ENCODE data around the gene FAM227A. TPM values are rescaled to one million over a fixed set of nuclear protein-coding genes. Genes with fewer than 3 reads are reported as not detected.

FAM227A gene
- total and polyA plus RNA-seq, 4 experiments from 2014 or later, result 0.44 TPM; not detected in 3

DNA sequence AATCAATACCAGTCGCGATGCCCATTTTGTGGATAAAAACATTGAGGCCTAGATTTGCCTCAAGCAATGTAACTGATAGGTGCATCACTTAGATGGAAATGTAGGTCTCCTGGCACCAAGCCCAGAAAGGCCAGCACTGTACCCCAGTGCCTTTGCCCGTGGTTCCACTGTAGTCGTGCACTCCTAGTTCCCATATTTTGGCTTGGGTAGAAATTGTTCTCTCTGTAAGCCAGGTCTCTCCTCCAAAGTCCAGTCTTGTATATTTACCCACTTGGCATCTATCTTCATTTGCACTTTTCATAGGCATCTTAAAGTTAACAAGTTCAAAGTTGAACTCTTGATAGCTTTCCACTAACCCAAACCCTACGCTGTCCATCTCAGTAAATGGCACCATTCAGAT is 44.6 kb downstream of the FAM227A start:
- Mint-ChIP-seq H3K4me3 (no peak overlapping the region), H3K36me3 (no peaks in the 10 kb centered on the region), H3K27ac (no peak overlapping the region), H3K27me3 (peaks cover 9 to 12% of the 10 kb centered on the region in 2 donors), H3K4me1 (no peaks in the 10 kb centered on the region), H3K9me3 (peaks cover 0 to 2% (median under 1%) of the 10 kb centered on the region in 8 donors)
- Histone ChIP-seq H3K4me3 (ENCODE audit: low read length in 2 of 2) (no peak overlapping the region), H3K27ac (ENCODE audit: low read depth, low read length) (no peak overlapping the region), H3K9me3 (ENCODE audit: control insufficient read depth in 1 of 2, low read length in 2 of 2) (no peaks in the 10 kb centered on the region), H3K36me3 (ENCODE audit: insufficient read depth, low read length) (no peaks in the 10 kb centered on the region), H3K27me3 (ENCODE audit: insufficient read depth, low read length) (no peaks in the 10 kb centered on the region), H3K4me1 (ENCODE audit: insufficient read depth, low read length) (no peaks in the 10 kb centered on the region)
- ChIA-PET CTCF (ENCODE audit: partially characterized antibody) (no interaction called here), POLR2A (ENCODE audit: partially characterized antibody) (no interaction called here)
- intact Hi-C loops (cut with micrococcal nuclease), result no loop called here
- DNase-seq, result no peak

DNA sequence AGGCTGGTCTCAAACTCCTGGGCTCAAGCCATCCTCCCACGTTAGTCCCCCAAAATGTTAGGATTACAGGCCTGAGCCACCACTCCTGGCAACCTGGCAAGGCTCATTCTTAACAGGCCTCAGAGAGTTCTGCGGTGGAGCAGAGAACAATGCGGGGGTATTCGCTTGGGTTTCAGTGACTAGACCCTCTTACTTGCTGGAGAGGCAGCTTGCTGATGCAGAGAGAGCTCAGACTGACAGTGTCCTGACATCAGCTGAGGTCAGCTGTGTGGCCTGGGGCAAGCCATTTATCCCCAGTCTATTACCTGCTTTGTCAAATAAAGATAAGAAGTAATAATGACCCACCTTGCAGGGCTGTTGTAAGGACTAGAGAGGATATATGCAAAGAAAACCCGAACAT is 46.0 kb downstream of the FAM227A start:
- intact Hi-C loops (cut with micrococcal nuclease), result no loop called here
- Mint-ChIP-seq H3K36me3 (no peaks in the 10 kb centered on the region), H3K9me3 (no peaks in the 10 kb centered on the region), H3K4me3 (no peak overlapping the region), H3K27ac (no peak overlapping the region), H3K27me3 (peaks cover 6% of the 10 kb centered on the region in 2 donors), H3K4me1 (no peaks in the 10 kb centered on the region)
- CTCF ChIA-PET (ENCODE audit: partially characterized antibody), result no interaction called here
- Histone ChIP-seq H3K9me3 (ENCODE audit: control insufficient read depth in 1 of 2, low read length in 2 of 2) (no peaks in the 10 kb centered on the region), H3K27ac (ENCODE audit: low read depth, low read length) (no peak overlapping the region), H3K4me1 (ENCODE audit: insufficient read depth, low read length) (no peaks in the 10 kb centered on the region), H3K27me3 (ENCODE audit: insufficient read depth, low read length) (no peaks in the 10 kb centered on the region), H3K4me3 (ENCODE audit: low read length in 2 of 2) (no peak overlapping the region), H3K36me3 (ENCODE audit: insufficient read depth, low read length) (no peaks in the 10 kb centered on the region)
- POLR2A ChIA-PET (ENCODE audit: partially characterized antibody), result no interaction called here
- no peak for DNase-seq

DNA sequence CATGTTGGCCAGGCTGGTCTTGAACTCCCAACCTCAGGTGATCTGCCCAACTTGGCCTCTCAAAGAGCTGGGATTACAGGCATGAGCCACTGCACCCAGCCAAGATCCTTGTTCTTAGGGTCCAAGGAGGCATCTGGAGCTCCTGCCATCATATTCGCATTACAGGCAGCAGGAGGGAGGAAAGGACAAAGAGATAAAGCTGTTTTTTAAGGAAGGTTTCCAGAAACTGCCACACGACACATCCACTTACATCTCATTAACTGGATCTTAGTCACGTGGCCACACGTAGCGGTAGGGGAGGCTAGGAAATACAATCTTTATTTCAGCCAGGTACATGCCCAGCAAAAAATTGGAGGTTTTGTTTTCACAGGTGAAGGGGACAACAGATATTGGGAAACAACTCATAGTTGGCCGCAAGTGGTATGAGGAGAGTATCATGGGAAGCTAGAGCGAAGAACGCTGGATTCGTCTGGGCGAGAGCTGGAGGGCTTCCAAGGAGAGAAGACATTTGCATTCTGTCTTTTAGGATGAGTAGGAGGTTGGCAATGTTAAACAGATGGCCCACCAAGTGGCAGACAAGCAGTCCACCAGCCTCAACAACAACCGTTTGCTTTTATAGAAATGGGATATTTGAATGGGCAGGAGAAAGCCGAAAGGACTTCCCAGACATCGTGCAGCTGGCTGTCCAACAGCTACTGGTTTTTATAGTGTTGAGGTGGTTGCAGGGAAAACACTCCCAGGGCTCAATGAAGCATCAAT is 47.0 kb downstream of the FAM227A start:
- Mint-ChIP-seq H3K4me1 (no peaks in the 10 kb centered on the region), H3K36me3 (no peaks in the 10 kb centered on the region), H3K27ac (no peak overlapping the region), H3K27me3 (peaks cover 2 to 3% of the 10 kb centered on the region in 2 donors), H3K9me3 (no peaks in the 10 kb centered on the region), H3K4me3 (no peak overlapping the region)
- no peak overlapping the region for H3K4me3 ChIP-seq (ENCODE audit: low read length in 2 of 2)
- ChIA-PET POLR2A (ENCODE audit: partially characterized antibody) (no interaction called here), CTCF (ENCODE audit: partially characterized antibody) (interaction anchor here (0.7 kb wide), 2 partner anchors 28 to 394 kb away, joined by 3 read pairs; no protein-coding TSS in a partner anchor)
- H3K36me3 ChIP-seq (ENCODE audit: insufficient read depth, low read length), result no peaks in the 10 kb centered on the region
- DNase-seq, result no peak
- no peaks in the 10 kb centered on the region for H3K27me3 ChIP-seq (ENCODE audit: insufficient read depth, low read length)
- H3K27ac ChIP-seq (ENCODE audit: low read depth, low read length), result no peak overlapping the region
- no peaks in the 10 kb centered on the region for H3K4me1 ChIP-seq (ENCODE audit: insufficient read depth, low read length)
- H3K9me3 ChIP-seq (ENCODE audit: control insufficient read depth in 1 of 2, low read length in 2 of 2), result no peaks in the 10 kb centered on the region
- intact Hi-C loops (cut with micrococcal nuclease), result no loop called here

DNA sequence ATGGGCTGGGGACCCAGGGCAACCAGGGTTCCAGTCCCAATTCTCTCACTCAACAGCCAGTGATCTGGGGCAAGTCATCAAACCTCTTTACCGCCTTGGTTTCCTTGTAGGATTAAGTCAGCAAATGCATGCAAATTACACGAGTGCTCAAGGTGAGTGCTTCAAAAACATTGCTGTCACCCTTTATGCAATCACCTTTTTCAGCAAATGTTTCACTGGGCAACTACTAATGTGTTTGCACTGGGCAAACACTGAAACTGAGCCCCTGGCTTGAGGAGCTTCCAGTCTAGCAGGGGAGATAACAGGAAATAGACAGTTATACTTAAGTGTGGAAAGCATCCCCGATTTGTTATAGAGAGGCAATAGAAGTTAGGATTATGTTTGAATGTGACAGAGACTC is 48.5 kb downstream of the FAM227A start:
- POLR2A ChIA-PET (ENCODE audit: partially characterized antibody), result interaction anchor here (0.8 kb wide), 1 partner anchor 17 kb away, joined by 3 read pairs; no protein-coding TSS in a partner anchor
- Mint-ChIP-seq H3K27me3 (peaks cover 3 to 4% of the 10 kb centered on the region in 2 donors), H3K9me3 (no peaks in the 10 kb centered on the region), H3K27ac (no peak overlapping the region), H3K36me3 (no peaks in the 10 kb centered on the region), H3K4me1 (no peaks in the 10 kb centered on the region), H3K4me3 (no peak overlapping the region)
- no peak for DNase-seq
- Histone ChIP-seq H3K36me3 (ENCODE audit: insufficient read depth, low read length) (no peaks in the 10 kb centered on the region), H3K4me3 (ENCODE audit: low read length in 2 of 2) (no peak overlapping the region), H3K27ac (ENCODE audit: low read depth, low read length) (no peak overlapping the region), H3K9me3 (ENCODE audit: control insufficient read depth in 1 of 2, low read length in 2 of 2) (no peaks in the 10 kb centered on the region), H3K27me3 (ENCODE audit: insufficient read depth, low read length) (no peaks in the 10 kb centered on the region), H3K4me1 (ENCODE audit: insufficient read depth, low read length) (no peaks in the 10 kb centered on the region)
- CTCF ChIA-PET (ENCODE audit: partially characterized antibody), result no interaction called here
- intact Hi-C loops (cut with micrococcal nuclease), result no loop called here

DNA sequence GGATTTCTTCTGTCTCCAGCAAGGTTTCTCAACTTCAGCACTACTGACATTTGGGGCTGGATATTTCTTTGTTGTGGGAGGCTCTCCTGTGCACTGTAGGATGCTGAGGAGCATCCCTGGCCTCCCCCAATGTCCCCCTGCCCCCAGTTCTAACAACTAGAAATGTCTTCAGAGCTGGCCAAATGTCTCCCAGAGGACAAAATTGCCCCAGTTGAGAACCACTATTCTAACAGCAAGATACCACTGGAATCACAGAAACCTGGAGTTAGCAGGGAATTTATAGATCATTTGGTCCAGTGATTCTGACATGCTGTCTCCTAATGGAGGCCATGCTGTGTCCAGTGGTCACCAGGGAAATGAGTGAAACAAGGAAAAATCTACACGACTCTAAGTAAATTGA is 54.0 kb downstream of the FAM227A start:
- Histone ChIP-seq H3K9me3 (ENCODE audit: control insufficient read depth in 1 of 2, low read length in 2 of 2) (no peaks in the 10 kb centered on the region), H3K4me1 (ENCODE audit: insufficient read depth, low read length) (no peaks in the 10 kb centered on the region), H3K27ac (ENCODE audit: low read depth, low read length) (no peak overlapping the region), H3K4me3 (ENCODE audit: low read length in 2 of 2) (no peak overlapping the region), H3K36me3 (ENCODE audit: insufficient read depth, low read length) (no peaks in the 10 kb centered on the region), H3K27me3 (ENCODE audit: insufficient read depth, low read length) (no peaks in the 10 kb centered on the region)
- no peaks in the 10 kb centered on the region for H3K9me3 Mint-ChIP-seq
- ChIA-PET POLR2A (ENCODE audit: partially characterized antibody) (no interaction called here), CTCF (ENCODE audit: partially characterized antibody) (no interaction called here)
- H3K4me1 Mint-ChIP-seq, result no peaks in the 10 kb centered on the region
- no peak for DNase-seq
- peak overlapping the region in 1 of 7 donors; percentile 30 for H3K27ac Mint-ChIP-seq
- H3K36me3 Mint-ChIP-seq, result no peaks in the 10 kb centered on the region
- intact Hi-C loops (cut with micrococcal nuclease), result no loop called here
- H3K27me3 Mint-ChIP-seq, result peaks cover 5 to 7% of the 10 kb centered on the region in 2 donors
- no peak overlapping the region for H3K4me3 Mint-ChIP-seq

DNA sequence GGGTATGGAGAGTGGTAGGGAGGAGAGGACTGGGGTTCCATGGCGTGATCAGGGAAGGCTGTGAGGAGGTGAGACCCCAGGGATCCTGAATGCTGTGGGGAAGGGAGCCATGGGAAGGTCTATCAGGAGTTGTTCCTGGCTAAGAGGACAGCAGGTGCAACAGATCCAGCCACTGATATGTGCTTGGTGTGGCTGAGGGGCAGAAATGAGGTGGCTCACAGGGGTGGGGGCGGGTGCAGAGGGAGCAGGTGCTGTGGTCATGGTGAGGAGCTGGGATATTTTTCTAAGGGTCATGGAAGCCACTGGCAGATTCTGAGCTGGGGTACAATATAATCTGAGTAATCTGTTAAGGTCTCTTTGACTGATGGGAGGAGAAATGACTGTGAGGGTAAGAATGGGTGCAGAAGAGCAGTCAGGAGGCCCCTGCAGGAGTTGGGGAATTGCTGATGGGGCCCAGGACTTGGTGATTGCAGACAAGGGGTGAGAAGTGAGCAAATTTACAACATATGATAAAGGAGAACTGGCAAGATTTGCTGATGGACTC is 54.9 kb downstream of the FAM227A start:
- Histone ChIP-seq H3K36me3 (ENCODE audit: insufficient read depth, low read length) (no peaks in the 10 kb centered on the region), H3K9me3 (ENCODE audit: control insufficient read depth in 1 of 2, low read length in 2 of 2) (no peaks in the 10 kb centered on the region), H3K27me3 (ENCODE audit: insufficient read depth, low read length) (no peaks in the 10 kb centered on the region), H3K4me3 (ENCODE audit: low read length in 2 of 2) (no peak overlapping the region), H3K27ac (ENCODE audit: low read depth, low read length) (no peak overlapping the region), H3K4me1 (ENCODE audit: insufficient read depth, low read length) (no peaks in the 10 kb centered on the region)
- H3K27me3 Mint-ChIP-seq, result peaks cover 3 to 7% of the 10 kb centered on the region in 2 donors
- no peaks in the 10 kb centered on the region for H3K4me1 Mint-ChIP-seq
- no peaks in the 10 kb centered on the region for H3K9me3 Mint-ChIP-seq
- no peak overlapping the region for H3K4me3 Mint-ChIP-seq
- intact Hi-C loops (cut with micrococcal nuclease), result no loop called here
- POLR2A ChIA-PET (ENCODE audit: partially characterized antibody), result no interaction called here
- H3K27ac Mint-ChIP-seq, result no peak overlapping the region
- H3K36me3 Mint-ChIP-seq, result no peaks in the 10 kb centered on the region
- no peak for DNase-seq
- CTCF ChIA-PET (ENCODE audit: partially characterized antibody), result no interaction called here

DNA sequence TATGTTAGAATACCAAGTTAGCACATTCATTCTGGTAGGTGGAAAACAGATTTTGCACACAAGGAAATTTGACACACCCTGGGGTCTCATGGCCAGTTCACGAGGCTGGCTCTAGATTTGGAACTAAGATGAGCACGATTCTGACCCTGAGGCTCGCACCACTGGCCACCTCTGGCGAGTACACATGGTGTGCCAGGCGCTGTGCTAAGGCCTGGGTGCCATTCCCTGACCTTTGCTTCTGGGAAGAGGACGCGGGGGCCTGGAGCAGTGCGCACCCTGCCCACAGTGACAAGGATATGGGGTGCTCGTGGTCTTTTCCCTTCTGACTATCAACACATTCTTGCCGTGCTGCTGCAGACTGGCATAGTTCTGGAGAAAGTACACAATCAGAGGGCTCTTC is 56.7 kb downstream of the FAM227A start:
- ChIA-PET CTCF (ENCODE audit: partially characterized antibody) (no interaction called here), POLR2A (ENCODE audit: partially characterized antibody) (no interaction called here)
- Mint-ChIP-seq H3K4me1 (no peaks in the 10 kb centered on the region), H3K9me3 (no peaks in the 10 kb centered on the region), H3K4me3 (no peak overlapping the region), H3K27ac (no peak overlapping the region), H3K36me3 (no peaks in the 10 kb centered on the region), H3K27me3 (peaks cover 3 to 5% of the 10 kb centered on the region in 2 donors)
- Histone ChIP-seq H3K4me1 (ENCODE audit: insufficient read depth, low read length) (no peaks in the 10 kb centered on the region), H3K27me3 (ENCODE audit: insufficient read depth, low read length) (no peaks in the 10 kb centered on the region), H3K36me3 (ENCODE audit: insufficient read depth, low read length) (no peaks in the 10 kb centered on the region), H3K27ac (ENCODE audit: low read depth, low read length) (no peak overlapping the region), H3K9me3 (ENCODE audit: control insufficient read depth in 1 of 2, low read length in 2 of 2) (no peaks in the 10 kb centered on the region), H3K4me3 (ENCODE audit: low read length in 2 of 2) (no peak overlapping the region)
- no peak for DNase-seq
- intact Hi-C loops (cut with micrococcal nuclease), result no loop called here

Measured in CD4-positive, alpha-beta memory T cell (primary cell).